Stimulated activated CD4-positive, alpha-beta T cell treated with anti-CD3 and anti-CD28 coated beads, TNF-alpha, amount 100 ng/mL, for 48 hours (primary cell): ENCODE measurements around the gene ROBO4.
A peak's percentile ranks its signal among the peaks of the same experiment; 100 is the strongest.

ENCODE experiments used
- DNase-seq, 3 donors: peaks; one replicate each; pipeline ENCODE4 v3.0.0-alpha.2; 2020; ENCODE audit warnings: low read depth in 3 of 3

ROBO4 gene

DNA sequence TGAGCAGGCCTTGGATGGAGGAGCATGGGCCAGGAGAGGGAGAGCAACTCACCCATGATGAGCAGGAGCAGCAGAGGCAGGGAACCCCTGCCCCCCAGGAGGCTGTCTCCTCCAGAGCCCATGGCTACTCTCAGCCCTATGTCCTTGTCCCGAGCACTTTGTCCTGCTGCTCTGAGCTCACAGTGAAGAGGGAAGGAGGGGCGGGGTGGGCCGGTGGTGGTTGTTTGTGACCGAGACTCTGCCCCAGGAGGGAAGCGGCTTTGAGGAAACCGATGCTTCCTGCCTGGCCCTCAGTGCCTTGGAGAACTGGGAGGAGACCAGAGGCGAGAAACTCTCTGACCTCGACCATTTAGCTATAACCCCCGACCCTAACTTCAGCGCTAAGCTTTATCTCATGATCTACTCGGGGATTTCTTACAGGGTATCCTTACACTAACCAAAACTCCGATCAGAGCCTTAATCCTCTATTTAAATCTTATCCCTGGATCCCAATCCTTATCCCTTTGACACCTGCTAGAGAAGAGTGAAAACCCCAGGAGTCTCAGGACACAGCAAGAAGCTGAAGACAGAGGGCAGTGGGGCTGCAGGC, at the start of gene ROBO4:
ROBO4 (minus strand) TSS at position 192 of the 589 bp plus-strand sequence; CDS start at position 122, 70 bp downstream.
- DNase-seq = no peak

DNA sequence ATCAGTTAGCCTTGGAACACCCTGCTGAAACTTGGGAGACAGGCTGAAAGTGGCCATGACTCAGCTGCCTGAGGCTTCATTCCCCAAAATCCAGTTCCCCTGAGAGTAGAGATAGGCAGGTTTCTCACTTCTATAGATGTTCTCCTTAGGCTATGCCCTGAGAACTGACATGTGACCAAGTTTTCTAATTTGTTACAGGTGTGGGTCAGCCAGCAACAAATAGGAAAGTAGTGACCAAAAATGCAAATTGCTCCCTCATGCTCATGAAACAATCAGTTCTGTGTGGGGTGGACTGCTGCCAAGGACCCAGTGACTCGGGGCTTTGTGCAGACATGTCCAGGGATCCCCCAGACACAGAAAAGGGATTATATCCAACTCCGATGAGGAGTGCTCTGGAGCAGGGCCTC, 49.1 kb upstream of the ROBO4 start:
- DNase-seq = no peak

DNA sequence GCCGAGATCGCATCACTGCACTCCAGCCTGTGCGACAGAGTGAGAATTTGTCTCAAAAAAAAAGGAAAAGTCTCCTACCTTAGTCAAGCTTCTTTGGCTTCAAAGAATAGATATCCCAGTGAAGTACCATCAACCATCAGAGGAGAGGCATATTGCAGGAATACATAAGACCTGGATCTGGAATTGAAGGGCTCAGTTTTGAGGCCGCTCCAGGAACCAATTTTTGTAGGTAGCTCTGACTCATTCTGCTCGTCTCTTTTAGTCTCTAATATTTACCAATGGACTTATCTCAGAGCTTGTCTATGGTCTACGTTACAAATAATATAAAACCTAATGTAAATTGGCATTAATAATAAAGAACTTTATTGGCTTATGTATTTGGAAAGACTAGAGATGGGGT, 48.2 kb upstream of the ROBO4 start:
- DNase-seq = no peak

DNA sequence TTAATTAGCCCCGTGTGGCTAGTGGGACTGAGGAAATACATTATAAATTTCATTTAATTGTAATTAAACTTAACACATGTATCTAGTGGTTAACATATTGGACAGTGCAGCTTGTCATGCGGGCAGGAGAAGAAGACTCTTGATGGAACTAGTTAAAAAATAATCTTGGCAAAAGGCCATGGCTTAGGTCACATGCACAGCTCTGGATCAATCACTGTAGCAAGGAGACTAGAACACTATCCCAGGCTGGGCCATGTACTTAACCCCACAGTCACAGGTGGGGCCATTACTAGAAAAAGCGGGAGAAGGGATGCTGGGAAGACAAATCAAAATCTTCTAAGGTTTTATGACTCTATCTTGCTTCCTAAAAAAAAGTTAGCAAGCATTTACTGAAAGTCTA, 46.9 kb upstream of the ROBO4 start:
- DNase-seq = no peak

DNA sequence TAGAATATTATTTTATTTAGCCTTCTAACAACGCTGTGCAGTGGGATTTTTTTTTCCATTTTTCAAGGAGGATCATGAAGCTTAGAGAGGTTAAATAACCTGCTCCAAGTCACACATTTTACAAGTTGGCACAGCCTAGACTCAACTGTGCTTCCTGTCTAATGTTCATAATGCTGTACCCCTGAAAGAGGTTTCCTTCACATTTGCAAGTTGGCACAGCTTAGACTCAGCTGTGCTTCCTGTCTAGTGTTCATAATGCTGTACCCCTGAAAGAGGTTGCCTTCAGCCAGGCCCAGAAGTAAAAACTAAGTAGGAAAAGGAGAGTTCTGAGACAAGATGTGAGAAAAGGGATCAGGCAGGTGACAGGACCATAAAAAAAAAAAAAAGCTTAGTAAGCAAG, 46.1 kb upstream of the ROBO4 start:
- DNase-seq = no peak

DNA sequence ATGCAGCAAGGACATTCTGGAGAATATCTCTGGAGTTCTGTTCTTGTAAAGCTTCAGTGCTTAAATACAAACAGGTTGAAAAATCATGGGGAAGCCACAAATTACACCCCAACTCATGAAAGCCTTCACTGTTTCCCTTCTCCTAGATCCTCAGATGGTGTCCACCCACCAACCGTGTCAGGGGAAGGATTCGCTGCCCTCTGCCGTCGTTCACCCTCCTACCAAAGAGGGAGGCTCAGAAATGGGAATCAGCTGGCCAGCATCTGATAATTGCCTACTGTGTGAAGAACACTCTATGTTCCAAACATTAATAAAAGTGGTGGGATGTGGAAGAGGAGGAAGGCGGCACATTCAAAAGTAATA, 45.6 kb upstream of the ROBO4 start:
- DNase-seq = no peak

DNA sequence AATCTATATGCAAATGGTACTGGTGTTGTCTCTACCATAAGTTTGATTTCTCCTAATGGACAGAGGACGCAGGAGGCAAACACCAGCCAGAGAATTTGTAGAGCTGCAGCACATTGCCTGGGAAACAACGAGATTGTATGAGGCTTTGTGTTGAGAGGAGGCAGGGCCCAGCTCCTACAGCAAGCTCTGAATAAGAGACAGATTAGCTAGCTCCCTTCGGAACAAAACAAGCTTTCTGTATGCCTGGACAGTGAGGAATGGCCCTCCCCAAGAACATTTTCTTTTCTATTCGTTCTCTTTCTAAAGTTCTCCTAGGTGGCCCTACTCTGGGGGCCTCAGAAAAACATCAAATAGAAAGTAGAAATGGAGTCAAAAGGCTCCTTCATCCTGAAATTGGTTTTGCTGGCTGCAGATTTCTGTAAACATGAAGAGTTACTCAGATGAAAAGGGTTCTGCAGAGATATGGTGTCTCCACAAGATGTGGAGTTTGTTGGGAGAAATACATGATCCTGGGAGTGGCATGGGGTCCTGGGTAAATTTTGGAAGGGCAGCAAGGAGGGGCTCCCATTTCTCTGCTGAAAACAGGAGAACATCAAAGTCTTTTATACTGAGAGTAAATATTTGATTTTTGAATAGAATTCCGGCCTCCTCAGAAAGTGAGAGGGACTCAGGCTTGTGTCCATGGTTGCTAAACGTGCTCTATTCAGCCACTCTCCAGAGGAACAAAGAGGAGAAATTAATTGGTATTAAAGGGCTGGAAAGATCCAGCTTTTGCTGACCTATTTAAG, 45.0 kb upstream of the ROBO4 start:
- no peak for DNase-seq

DNA sequence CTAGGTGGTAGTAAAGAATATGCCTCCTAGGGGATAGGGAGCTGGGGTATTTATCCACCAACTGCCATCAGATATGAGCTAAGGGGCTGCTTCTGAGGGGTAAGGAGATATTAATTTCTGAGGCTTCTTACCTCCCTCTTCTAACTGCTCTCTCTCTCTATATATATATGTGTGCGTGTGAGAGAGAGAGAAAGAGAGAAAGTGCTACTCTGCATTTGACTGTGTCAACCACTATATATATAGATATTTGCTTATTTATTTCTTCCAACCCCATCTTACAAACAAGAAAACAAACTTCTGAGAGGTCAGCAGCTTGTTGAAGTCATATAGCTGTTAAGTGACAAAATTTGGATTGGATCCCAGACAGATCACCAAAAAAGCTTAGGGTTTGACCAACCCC, 44.0 kb upstream of the ROBO4 start:
- no peak for DNase-seq

DNA sequence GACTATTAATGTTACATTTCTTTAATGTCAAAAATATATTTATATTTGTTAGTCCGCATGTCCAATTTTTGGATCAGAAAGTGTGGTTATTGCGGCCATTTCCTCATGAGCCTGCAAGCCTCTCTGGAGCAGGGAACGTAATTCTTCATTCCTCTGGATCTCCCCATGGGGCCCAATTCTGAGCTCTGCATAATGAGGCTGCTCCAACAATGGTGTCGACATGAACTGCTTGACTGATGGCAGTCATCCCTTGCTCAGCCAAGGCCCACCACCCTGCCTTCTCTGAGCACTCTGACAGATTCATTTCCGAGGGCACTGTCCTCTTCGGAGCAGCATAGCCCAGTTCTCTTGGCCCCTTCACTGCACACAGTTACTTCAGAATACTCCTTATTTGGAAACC, 41.3 kb upstream of the ROBO4 start:
- no peak for DNase-seq

DNA sequence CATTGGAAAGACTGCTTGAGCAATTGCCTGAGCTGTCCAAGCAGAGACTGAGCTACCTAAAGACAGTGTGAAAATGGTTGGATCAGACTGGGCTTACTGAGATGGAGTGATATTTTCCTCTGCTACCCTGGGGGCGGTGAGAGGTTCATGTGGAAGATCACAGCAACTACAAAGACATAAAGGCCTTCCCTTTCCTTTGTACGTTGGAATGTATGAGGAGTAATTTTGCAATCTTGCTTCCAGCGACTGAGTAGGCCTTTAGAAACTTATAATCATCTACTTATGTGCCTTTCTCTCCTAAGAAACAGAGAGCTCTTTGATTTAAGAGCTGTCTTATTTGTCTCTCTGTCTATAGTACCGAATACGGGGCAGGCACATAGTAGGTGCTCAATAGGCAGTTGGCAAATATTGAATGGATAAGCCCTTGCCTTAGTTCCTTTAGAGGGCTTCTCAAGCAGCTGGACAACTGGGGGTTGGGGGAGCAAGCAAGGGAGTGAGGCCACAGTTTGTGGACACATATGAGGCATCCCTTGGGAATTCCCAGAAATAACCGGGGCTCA, 40.6 kb upstream of the ROBO4 start:
- DNase-seq = no peak

DNA sequence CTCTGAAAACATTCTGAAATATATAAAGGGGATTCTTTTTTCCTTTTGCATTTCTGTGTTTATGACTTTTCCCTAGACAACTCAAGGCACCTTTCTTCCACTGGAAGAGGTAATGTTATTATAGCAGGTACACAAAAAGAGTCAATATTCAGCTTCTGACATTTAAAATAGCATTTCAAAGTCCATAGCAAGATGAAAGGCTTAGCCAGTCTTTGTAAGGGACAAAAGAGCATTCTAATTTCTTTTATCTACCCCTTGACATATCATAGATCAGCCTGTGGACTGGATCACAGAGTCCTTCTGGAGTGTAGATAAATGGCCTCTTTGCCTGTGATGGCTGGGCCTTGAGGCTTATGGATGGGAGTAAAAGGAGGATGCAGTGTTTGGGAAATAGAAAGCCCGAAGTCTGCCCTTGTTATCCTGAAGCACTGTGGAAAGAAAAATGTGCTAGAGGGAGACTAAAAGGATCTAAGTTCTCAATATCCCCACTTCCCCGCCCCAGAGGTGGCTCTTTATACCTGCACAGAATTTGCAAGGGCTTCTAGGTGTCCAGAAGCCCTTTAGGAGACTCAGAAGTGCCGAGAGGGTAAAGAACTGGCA, 39.8 kb upstream of the ROBO4 start:
- DNase-seq = no peak

DNA sequence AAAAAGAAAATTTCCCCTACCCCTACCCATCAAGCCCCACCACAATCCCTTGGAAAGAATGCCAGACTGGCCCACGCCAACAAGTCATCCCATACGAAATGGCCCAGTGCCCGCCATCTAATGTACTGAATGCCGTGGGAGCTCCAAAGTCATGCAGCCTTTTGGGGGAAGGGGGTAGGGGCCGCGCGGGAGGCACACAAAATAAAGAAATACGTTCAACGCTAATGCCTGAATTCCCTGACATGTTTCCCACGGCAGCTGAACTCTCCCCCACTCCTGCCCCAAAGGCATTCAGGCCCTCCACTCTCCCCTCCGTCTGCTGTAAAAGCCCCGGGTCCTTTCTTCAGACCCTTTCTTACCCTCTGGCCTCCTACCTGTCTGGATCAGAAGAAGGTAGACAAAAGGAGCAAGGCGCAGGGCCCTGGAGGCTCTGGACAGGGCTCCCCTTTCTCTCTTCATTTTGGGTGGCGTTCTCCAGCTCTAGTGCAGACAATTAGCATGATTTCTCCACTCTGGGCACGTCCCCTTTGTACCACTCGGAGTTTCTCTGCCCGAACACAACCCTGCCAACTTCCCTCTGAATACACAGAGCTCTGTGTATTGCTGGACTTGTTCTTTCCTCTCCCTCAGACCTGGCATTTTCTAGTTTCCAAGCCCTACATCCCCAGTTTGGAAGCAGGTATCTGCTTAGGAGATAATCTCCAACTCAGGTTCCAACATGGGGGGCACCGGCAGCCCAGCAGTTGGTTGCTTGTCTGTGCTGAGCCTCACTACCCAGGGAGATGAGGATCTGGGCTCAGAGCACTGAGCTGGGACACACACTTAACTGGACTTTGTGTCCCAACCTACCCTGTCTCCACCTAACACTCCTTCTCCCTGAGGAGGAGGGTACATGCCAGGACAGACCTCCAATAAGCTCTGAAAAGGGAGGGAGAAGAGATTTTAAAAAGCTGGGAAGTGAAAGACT, 38.2 kb upstream of the ROBO4 start, which contains the start of gene HEPACAM:
HEPACAM (minus strand) TSS at position 500 of the 967 bp plus-strand sequence; CDS start at position 459, 41 bp downstream.
- DNase-seq = no peak

DNA sequence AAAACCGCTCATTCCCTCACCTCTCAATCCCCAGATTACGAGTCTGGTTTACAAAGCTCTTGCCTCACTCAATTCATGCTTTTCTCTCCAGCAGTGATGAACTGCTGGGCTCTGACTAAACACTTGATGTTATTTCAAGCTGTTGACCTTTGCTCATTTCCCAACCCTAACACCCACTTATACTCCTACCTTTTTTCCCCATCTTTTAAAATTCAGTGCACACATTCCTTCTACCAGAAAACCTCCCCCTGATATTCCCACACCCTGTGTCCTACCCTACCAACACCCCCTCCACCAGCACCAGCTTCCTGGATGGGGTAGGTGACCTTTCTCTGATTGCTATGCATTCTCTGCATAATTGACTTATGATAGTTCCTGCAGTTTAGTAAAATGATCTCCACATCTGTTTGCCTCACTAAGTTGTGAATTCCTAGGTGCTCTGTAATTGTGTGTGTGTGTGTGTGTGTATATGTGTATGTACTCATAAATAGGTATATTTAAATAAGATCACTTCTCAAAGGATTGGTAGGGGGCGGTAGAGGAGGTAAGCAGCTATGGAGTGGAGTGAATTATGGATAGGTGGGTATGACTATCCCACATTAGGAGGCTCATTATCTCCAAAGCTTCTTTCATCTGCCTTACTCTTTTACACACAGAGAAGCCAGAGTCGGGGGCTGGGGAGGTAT, 37.3 kb upstream of the ROBO4 start:
- DNase-seq = no peak

DNA sequence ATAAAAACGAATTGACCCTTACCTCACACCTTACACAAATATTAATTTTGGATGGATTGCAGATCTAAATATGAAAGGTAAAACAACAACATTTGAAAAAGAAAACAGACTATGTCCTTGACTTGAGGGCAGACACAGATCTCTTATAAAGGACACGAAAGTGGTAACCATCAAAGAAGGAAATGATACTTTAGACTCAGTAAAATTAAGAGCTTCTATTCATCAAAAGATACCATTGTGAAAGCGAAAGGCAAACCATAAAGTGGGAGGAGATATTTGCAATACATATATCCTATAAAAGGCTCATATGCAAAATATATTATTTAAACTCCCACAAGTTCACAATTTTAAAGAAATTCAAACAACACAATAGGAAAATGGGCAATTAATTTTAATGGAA, 33.1 kb upstream of the ROBO4 start:
- no peak for DNase-seq

DNA sequence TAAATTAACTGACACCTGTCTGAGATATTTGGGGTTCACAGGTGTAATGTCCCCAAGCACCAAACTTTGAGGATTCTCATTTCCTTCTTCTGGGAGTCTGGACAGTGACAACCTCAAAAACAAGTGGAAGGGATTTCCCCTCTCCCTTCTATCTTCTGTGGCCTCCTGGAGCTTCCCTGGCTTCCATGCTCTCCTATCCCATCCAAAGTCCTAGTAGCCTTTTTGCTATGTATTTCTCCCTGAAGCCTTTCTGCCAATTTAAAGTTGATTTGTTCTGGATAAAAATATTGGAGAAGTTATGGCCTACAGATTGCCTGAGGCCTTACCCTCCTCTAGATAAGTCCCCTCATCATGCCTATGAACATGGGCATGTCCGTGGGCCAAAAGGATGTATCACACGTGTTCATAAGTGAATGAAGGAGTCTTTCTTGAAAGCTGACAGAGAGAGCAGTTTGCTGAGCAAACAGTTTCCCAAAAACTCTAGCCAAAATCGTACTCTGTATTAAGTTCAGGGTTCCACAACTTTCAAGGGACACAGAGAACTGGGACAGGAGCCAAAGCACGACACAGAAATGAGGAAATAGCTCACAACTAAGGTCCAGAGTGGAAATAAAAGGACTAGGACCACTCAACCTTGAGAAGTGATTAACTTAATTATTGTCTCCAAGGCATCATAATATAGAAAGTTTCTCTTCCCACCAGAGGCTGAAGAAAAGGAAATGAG, 31.4 kb upstream of the ROBO4 start:
- DNase-seq = no peak

DNA sequence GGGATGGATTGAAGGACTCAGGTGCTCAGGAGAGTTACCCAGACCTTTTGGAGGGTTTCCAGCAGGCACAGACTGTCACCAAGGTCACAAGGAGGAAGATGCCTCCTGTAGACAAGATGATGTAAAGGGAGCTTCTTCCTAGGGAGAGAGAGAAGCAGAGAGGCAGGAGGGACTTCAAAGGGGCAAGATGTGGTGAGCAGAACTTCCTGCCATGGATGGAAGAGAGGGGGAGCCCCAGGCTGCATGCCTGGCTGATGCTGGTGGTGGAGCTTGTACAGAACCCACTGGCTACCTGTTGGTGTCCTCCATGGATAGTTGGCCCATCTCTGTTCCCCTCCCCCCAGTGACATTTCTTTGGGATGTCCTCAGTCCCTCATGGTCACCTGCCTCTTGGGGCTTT, 25.6 kb upstream of the ROBO4 start:
- DNase-seq = no peak

DNA sequence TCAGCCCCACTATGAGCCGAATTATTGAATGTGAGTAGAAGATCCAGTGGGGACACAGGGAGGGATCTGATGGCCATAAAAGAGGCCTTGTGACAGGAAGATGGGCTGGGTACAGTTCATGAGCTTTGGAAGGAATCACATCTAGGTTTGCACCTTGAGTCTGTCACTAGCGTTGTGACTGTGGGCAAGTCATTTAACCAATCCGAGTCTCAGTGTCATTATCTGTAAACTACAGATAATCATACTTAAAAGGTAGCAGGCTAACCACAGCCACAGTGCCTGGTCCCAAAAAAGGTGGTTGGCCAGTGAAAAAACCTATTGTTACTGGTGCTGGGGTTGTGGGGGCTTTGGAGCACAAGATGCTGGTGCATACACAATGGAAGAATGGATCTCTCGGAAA, 25.2 kb upstream of the ROBO4 start:
- no peak for DNase-seq

DNA sequence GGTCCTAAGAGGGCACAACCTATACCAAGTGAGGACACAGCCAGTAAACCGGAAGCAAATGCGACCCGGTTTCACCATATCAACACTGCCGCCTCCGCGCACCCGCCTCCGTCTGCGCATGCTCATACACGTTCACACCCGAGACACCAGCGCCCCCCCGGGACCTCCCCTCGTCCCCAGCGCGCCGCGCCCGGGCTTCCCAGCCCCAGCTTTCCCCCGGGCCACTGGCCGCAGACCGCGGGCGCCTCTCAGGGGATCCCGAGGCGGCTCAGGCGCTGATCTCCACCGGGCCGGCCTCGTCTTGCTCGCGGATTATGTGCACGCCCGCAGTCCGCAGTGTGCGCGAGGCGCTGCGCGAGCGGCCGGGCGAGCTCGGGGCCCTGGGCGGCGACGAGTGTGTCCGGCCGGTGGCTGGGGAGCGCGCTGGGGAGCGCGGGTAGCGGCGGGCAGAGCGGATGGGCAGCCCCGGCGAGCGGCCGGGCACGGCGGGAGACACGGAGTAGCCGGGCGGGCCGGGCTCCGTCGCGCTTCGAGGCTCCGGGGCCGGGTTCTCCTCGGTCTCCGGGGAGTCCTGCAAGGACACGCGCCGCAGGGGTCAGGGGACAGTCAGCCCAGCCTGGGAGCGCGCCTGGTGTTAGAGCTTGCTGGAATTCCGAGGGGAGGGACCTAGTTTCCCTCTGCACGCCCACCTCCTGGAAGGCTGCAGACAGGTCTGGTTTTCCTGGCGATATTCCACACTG, 23.4 kb upstream of the ROBO4 start:
- DNase-seq = peak; percentile 41 to 65 (median 43)

DNA sequence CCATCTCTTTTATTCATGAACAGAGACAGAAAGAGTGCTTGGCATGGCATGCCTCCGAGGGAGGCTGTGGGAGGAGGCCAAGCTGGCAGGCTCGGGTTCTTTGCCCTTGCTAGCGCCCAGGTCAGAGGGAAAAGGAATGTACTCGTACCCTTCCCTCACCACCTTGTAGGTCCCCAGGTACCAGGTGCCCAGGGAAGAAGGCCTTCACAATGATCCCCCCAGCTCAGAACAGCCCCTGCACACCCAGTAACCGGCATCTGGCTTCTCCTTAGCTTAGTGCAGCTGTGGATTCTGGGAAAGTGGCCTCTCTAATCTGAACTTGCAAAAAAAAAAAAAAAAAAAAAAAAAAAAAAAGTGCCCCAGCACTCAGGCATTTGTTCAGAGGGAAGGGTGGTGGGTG, 22.7 kb upstream of the ROBO4 start:
- DNase-seq = no peak

DNA sequence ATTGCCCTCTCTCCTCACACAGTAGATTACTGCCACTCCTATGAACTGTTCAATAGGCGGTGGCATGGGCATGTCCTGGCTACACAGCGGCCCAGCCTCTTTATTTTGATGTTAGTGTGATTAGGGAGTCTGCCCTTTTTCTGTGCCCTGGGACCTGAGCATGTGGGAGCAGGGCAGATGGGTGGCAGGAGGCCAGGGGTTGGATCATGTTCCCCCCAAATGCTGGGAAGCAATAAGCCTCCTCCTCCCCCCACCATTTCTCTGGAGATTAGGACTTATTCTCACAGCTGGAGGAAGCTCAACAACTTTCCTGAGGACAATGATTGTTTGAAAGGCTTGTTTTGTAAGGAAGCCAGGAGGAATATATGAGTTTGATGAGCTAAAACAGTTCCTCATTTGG, 22.2 kb upstream of the ROBO4 start:
- no peak for DNase-seq
